Measurements from ENCODE around the gene CELF6. TPM values are rescaled to one million over a fixed set of nuclear protein-coding genes. Genes with fewer than 3 reads are reported as not detected.
"Not testable (repeated sequence)": the region's sequence is repeated elsewhere in the genome, so short reads cannot be mapped to it uniquely, and the experiment has no call there.

The CELF6 gene
- total RNA-seq, 2 donors from 2014 or later, result 0.86 to 1.0 TPM

GRCh38 chr15:72276326-72276700, 43.6 kb downstream of the CELF6 start:
- intact Hi-C loops (cut with DNase I), result no loop called here
- ATAC-seq (no peak), DNase-seq (no peak)

DNA sequence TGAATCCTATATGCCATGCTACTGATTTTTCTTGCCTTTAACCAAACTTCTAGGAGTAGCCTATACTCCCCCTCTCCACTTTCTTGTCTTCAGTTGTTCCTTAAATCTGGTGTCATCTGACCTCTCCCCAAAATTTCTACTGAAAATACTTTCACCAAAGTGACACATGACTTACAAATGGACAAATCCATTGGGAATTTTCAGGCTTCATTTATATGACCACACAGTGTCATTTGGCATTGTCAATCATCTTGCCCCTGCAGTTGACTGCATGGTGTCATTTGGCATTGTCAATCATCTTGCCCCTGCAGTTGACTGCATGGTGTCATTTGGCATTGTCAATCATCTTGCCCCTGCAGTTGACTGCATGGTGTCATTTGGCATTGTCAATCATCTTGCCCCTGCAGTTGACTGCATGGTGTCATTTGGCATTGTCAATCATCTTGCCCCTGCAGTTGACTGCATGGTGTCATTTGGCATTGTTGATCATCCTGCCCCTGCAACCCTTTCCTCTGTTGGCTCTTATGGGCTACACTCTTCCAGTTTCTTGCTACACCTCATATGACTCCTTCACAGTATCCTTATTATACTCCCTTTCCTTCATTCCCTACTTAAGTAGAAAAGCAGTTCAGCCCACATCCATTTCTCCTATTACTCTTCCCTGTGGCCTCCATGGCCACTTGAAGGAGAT, 44.2 kb downstream of the CELF6 start:
- DNase-seq; ATAC-seq; intact Hi-C loops (cut with DNase I): not testable (repeated sequence)

GRCh38 chr15:72272997-72273352, 47.0 kb downstream of the CELF6 start:
- DNase-seq (no peak), ATAC-seq (no peak)
- intact Hi-C loops (cut with DNase I), result loop anchor here in 1 of 2 donors (5.0 kb wide), 2 partner anchors 41 to 71 kb away; partner anchors contain the start of gene PKM

- ATAC-seq (peak; percentile 99), DNase-seq (peak; percentile 99)
- intact Hi-C loops (cut with DNase I), result loop anchor here in 1 of 2 donors (5.0 kb wide), 2 partner anchors 40 to 70 kb away; partner anchors contain the start of gene PKM
These were observed 47.6 kb downstream of the CELF6 start, which contains the start of gene PARP6 for GRCh38 chr15:72272213-72272996. Gene PARP6 (minus strand): TSS chr15:72272554. CDS start chr15:72267477, 5,077 bp downstream.

DNA sequence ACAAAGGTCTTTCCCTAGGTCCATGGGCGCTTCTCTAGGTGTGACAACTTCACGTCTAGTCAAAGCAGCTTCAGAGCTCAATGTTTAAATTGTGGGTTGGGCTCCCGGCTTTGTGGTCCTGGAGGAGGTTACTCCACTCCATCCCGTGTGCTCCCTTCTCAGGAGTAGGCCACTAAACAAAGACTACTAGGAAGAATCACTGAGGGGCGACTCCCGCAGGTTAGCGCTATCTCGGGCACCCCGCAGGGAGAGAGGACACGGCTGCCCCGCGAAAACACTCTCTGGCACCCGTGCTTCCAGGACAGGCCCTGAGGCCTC, 48.1 kb downstream of the CELF6 start:
- DNase-seq (no peak), ATAC-seq (peak; percentile 1 to 4)
- intact Hi-C loops (cut with DNase I), result loop anchor here in 1 of 2 donors (5.0 kb wide), 2 partner anchors 40 to 70 kb away; partner anchors contain the start of gene PKM

DNA sequence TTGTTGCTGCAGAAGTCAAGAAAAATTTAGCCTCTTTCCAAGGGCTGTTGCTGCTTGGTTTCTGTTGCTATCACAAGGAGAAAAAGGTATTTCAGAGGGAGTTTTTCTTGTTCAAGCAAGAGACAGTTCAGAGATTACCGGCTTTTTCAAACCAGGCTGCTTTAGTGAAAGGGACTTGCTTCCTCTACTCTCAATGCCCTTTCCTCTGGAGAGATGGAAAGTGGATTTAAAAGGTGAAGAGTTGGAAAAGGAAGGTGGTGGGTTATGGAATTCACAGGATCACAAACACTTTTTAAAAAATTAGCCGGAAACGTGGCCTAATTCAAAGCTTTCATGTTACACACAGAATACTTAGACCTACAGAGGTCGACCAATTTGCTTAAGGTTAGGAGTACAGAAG, 48.7 kb downstream of the CELF6 start:
- no peak for DNase-seq
- no peak for ATAC-seq
- intact Hi-C loops (cut with DNase I), result loop anchor here in 1 of 2 donors (5.0 kb wide), 2 partner anchors 39 to 69 kb away; partner anchors contain the start of gene PKM

DNA sequence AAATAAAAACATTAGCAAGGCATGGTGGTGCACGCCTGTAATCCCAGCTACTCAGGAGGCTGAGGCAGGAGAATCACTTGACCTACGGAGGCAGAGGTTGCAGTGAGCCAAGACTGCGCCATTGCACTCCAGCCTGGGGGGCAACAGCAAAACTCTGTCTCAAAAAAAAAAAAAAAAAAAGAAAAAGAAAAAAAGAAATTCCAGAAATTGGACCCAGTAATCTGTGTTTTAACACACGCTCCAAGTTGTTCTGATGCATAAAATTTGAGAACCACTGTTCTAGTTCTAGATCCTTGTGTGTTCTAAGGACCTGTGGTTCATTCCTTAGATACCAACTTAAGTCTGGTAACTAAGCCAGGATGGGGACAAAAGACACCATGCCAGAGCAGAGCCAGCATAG, 50.2 kb downstream of the CELF6 start:
- DNase-seq, result no peak
- intact Hi-C loops (cut with DNase I), result loop anchor here in 1 of 2 donors (5.0 kb wide), 2 partner anchors 37 to 67 kb away; partner anchors contain the start of gene PKM
- no peak for ATAC-seq

DNA sequence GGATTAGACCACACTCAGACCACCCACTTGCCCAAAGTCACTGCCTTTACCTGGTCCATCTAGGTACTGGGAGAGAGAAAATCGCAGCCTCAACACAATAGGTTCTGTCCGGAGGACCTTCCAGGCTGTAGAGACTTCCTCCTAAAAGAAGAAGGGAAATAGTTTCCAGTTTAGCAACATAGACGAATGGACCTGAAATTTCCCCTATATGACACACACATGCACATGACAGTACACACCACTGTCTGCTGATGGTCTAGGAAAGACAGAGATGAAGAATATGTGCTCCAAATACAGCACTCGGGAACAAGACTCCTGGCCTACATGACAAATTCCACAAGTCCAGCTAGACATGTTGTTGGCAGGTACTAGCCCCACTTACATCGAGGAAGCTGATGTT, 54.9 kb downstream of the CELF6 start:
- no peak for DNase-seq
- ATAC-seq, result no peak
- intact Hi-C loops (cut with DNase I), result no loop called here

GRCh38 chr15:72252663-72253299, 67.2 kb downstream of the CELF6 start:
- intact Hi-C loops (cut with DNase I), result no loop called here
- ATAC-seq (no peak), DNase-seq (no peak)

GRCh38 chr15:72249142-72249810, 70.7 kb downstream of the CELF6 start:
- ATAC-seq, result peak in 1 of 2 donors; percentile 31
- intact Hi-C loops (cut with DNase I), result no loop called here

GRCh38 chr15:72248514-72248913, 71.4 kb downstream of the CELF6 start:
- DNase-seq (no peak), ATAC-seq (no peak)
- intact Hi-C loops (cut with DNase I), result no loop called here

More at GRCh38 chr15:72249142-72249810, 70.7 kb downstream of the CELF6 start:
- DNase-seq, result no peak

DNA sequence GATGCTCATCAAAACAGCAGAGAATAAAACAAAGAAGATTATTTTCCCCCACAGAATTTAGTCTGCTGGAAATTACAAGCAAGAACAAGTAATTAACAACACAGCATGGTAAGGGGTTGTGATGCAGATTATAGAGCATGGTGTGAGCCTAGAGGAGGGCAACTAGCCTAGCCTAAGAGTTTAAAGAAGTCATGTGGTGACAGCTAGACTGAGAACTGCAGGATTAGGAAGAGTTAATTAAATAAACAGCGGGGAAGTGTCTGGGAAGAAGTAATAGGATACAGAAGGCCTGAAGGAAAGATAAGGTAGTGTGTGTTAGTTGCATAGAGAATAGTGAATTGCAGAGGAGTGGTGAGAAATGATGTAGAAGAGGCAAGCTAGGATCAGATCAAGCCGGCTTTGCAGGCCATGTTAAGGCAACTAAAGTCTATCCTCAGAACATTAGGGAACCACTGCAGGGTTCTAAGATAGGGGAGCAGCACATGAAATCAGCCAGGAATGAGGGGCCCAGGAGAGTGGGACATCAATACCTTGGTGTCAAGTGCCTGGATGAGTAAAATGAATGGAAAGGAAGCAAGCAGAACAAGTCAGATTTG, 77.1 kb downstream of the CELF6 start:
- intact Hi-C loops (cut with DNase I), result no loop called here
- DNase-seq, result no peak
- ATAC-seq, result no peak

DNA sequence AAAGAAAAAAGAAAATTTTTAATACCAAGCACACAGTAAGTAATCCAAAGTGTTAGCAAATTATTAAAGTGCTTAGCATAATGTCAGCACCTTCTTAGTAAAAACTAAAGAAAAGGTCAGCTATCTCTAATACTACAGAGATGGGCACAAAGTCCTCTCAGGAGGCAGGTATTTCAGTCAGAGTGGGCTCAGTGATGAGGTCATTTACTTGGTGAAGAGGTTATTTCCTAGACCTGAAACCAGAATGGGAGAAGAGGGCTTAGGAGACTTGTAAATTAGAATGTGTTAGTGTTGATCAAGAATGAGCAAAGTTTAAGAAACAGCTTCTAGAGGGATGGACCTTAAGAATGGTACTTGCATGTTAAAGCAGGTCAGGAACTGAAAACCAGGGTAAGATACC, 80.3 kb downstream of the CELF6 start:
- no peak for DNase-seq
- intact Hi-C loops (cut with DNase I), result no loop called here

GRCh38 chr15:72238586-72238985, 81.4 kb downstream of the CELF6 start:
- ATAC-seq (no peak), DNase-seq (no peak)
- intact Hi-C loops (cut with DNase I), result no loop called here

More for the DNA sequence above, 80.3 kb downstream of the CELF6 start:
- no peak for ATAC-seq

DNA sequence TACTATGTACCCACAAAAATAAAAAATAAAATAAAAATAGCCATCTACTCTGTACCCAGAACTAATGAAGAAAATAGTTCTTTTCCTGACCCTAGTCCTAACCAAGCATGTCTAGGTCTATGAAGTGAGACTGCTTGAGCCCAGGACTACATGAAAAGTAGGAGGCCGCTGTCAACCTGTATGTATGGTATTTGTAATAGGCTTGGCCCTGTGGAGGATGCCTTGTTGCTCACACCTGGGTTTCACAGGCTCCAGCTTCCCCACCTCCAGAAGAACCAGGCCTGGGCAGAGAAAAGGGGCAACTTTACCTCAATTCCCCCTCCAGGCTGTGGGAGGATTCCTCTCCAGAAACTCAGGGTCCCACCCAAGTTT, 82.1 kb downstream of the CELF6 start:
- ATAC-seq (peak in 1 of 2 donors; percentile 20), DNase-seq (no peak)
- intact Hi-C loops (cut with DNase I), result no loop called here

- DNase-seq, result peak; percentile 75
- peak; percentile 73 to 98 for ATAC-seq
- intact Hi-C loops (cut with DNase I), result no loop called here
These were observed 82.7 kb downstream of the CELF6 start for GRCh38 chr15:72237029-72237852.

GRCh38 chr15:72236381-72237003, 83.5 kb downstream of the CELF6 start:
- DNase-seq, result no peak
- intact Hi-C loops (cut with DNase I), result no loop called here
- no peak for ATAC-seq

DNA sequence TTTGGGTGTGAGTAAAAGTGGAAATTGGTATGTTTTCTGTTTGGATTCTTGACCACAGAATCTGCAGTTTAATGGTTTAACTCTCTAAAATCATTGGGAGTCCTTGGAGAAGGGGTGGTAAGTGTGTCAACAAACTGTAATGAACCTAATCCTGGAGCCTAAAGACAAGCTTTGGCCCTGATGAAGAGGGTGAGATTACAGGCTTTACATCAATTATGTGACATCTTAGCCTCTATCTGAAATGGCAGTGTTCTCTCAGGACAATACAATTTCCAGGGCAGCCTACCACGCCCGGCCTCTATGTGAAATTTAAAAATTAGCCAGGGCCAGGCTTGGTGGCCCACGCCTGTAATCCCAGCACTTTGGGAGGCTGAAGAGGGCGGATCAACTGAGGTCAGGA, 84.7 kb downstream of the CELF6 start:
- ATAC-seq (no peak), DNase-seq (no peak)
- intact Hi-C loops (cut with DNase I), result no loop called here
